Prostate gland (tissue), 2 donors: Measurements from ENCODE around the gene NPTXR. TPM values are rescaled to one million over a fixed set of nuclear protein-coding genes. Genes with fewer than 3 reads are reported as not detected.

Experiments used
- DNase-seq: peaks from one replicate; pipeline ENCODE4 v3.0.0-alpha.2; 2019; ENCODE audit warnings: low spot score
- H3K27ac ChIP-seq, 2 donors: fragments of 200-600 bp; sonication (generic); 2 replicates each; pipeline ENCODE4 v1.5.1; 2017 to 2019
- H3K27me3 ChIP-seq: fragments of 200-600 bp; sonication (generic); replicated peaks from 2 replicates; pipeline ENCODE4 v1.5.1; 2019; ENCODE audit not compliant: insufficient read depth
- H3K36me3 ChIP-seq, 2 donors: fragments of 200-600 bp; sonication (generic); 1 replicate in 1 of 2; 2 replicates in 1 of 2; pipeline versions ENCODE4 v1.5.1 to v1.8.1; 2017 to 2019
- H3K4me1 ChIP-seq: fragments of 200-600 bp; sonication (generic); replicated peaks from 2 replicates; pipeline ENCODE4 v1.5.1; 2019
- H3K4me3 ChIP-seq, 2 donors: fragments of 200-600 bp; sonication (generic); 2 replicates each; pipeline ENCODE4 v1.5.1; 2017 to 2019
- H3K9me3 ChIP-seq: fragments of 200-600 bp; sonication (generic); 2 replicates; pipeline ENCODE4 v1.5.1; 2017
- CTCF ChIP-seq, 4 experiments: fragments of 200-600 bp in 2 of 4; fragments of 450-650 bp in 2 of 4; sonication (generic) in 2 of 4; IDR thresholded peaks; 1 replicate in 3 of 4; 2 replicates in 1 of 4; pipeline ENCODE4 v1.5.1; 2016 to 2019; ENCODE audit warnings: antibody characterized with exemption in 4 of 4, mild to moderate bottlenecking in 2 of 4, moderate library complexity in 2 of 4
- POLR2A ChIP-seq: fragments of 450-650 bp; IDR thresholded peaks from one replicate; pipeline ENCODE4 v1.6.1; 2016; ENCODE audit warnings: antibody characterized with exemption, mild to moderate bottlenecking
- POLR2AphosphoS5 ChIP-seq: sonication (generic); formaldehyde crosslinking; IDR thresholded peaks from one replicate; pipeline ENCODE4 v1.6.1; 2017; ENCODE audit warnings: antibody characterized with exemption
- WGBS: methylation state at CpG from one replicate; pipeline ENCODE4 v1.1.5; 2018; 5-methylcytosine and 5-hydroxymethylcytosine counted together
- intact Hi-C: fragments of 100-400 bp; cut with DNase I; formaldehyde crosslinking; loops from one replicate; pipeline ENCODE4 v1.14.2; 2022
- total RNA-seq, 2 donors: library from RNA; depleted of rRNA; stranded (reverse); fragments of >200 nt; gene quantifications; one replicate each; pipeline ENCODE4 v1.1.0, GENCODE V29; 2016

NPTXR gene
- total RNA-seq, 2 donors from 2014 or later = 12.6 to 36.2 TPM

GRCh38 chr22:38773363-38773946 lies 70.4 kb downstream of the NPTXR start:
- H3K9me3 ChIP-seq = no peaks in the 10 kb centered on the region
- no peaks in the 10 kb centered on the region for H3K36me3 ChIP-seq
- intact Hi-C loops = no loop called here
- no peaks in the 10 kb centered on the region for H3K27me3 ChIP-seq
- no peak overlapping the region for H3K4me3 ChIP-seq
- no peak for DNase-seq
- H3K4me1 ChIP-seq = no peaks in the 10 kb centered on the region
- WGBS = 97% methylated on average over 4 of the region's 4 CpGs
- no peak overlapping the region for H3K27ac ChIP-seq
- no peak for TF ChIP-seq POLR2AphosphoS5
- TF ChIP-seq POLR2A = no peak
- TF ChIP-seq CTCF (IDR thresholded peaks at IDR 0.05) = no peak

GRCh38 chr22:38772623-38772873 lies 71.3 kb downstream of the NPTXR start:
- Histone ChIP-seq H3K36me3 (no peaks in the 10 kb centered on the region), H3K9me3 (no peaks in the 10 kb centered on the region), H3K4me1 (no peaks in the 10 kb centered on the region), H3K27me3 (no peaks in the 10 kb centered on the region), H3K27ac (no peak overlapping the region), H3K4me3 (no peak overlapping the region)
- TF ChIP-seq CTCF (IDR thresholded peaks at IDR 0.05) (no peak), POLR2AphosphoS5 (no peak)
- intact Hi-C loops = no loop called here
- WGBS = 88% methylated on average over 8 of the region's 8 CpGs
- no peak for DNase-seq

- Histone ChIP-seq H3K36me3 (no peaks in the 10 kb centered on the region), H3K4me1 (no peaks in the 10 kb centered on the region), H3K27ac (no peak overlapping the region), H3K9me3 (no peaks in the 10 kb centered on the region), H3K4me3 (no peak overlapping the region), H3K27me3 (no peaks in the 10 kb centered on the region)
- DNase-seq = no peak
- 93% methylated on average over 16 of the region's 16 CpGs for WGBS
- intact Hi-C loops = no loop called here
- TF ChIP-seq POLR2AphosphoS5 (no peak), CTCF (IDR thresholded peaks at IDR 0.05) (no peak), POLR2A (no peak)
Measured at GRCh38 chr22:38770257-38770949, 73.4 kb downstream of the NPTXR start.

Other genes starting within 250 kb of the NPTXR start
- 1 to 10 TPM; 1.0 to 2.2 TPM for gene FAM227A, start 187.6 kb downstream of the NPTXR start, total RNA-seq
- gene CBY1, start 187.4 kb downstream of the NPTXR start, total RNA-seq = 10 to 100 TPM; 24.7 to 41.0 TPM
- gene TOMM22, start 162.1 kb downstream of the NPTXR start, total RNA-seq = 10 to 100 TPM; 44.5 to 50.8 TPM
- gene JOSD1, start 143.1 kb downstream of the NPTXR start, total RNA-seq = 10 to 100 TPM; 56.7 to 69.2 TPM
- 10 to 100 TPM; 61.9 to 74.5 TPM for gene GTPBP1, start 138.1 kb downstream of the NPTXR start, total RNA-seq
- gene SUN2, start 88.0 kb downstream of the NPTXR start, total RNA-seq = 100 to 1,000 TPM; 401 to 445 TPM
- 10 to 100 TPM; 36.9 to 41.8 TPM for gene DNAL4, start 49.9 kb downstream of the NPTXR start, total RNA-seq
- 10 to 100 TPM; 39.9 to 56.2 TPM for gene CBX6, start 28.2 kb upstream of the NPTXR start, total RNA-seq
- 1 to 10 TPM in 1 of 2 donors, not detected in 1; 1.6 TPM for gene APOBEC3A, start 113.6 kb upstream of the NPTXR start, total RNA-seq
- 1 to 10 TPM in 1 of 2 donors, under 1 TPM in 1; 0.91 to 1.5 TPM for gene APOBEC3B, start 138.3 kb upstream of the NPTXR start, total RNA-seq
- gene APOBEC3C, start 170.2 kb upstream of the NPTXR start, total RNA-seq = 10 to 100 TPM; 21.4 to 52.3 TPM
- 1 to 10 TPM in 1 of 2 donors, under 1 TPM in 1; 0.77 to 4.0 TPM for gene APOBEC3D, start 177.1 kb upstream of the NPTXR start, total RNA-seq
- gene APOBEC3F, start 196.8 kb upstream of the NPTXR start, total RNA-seq = 10 to 100 TPM in 1 of 2 donors, 1 to 10 TPM in 1; 4.4 to 28.3 TPM
- gene APOBEC3G, start 233.2 kb upstream of the NPTXR start, total RNA-seq = 10 to 100 TPM; 17.7 to 52.3 TPM